Right ventricle myocardium superior (tissue), 1 donor: ENCODE data around the gene MOCOS. TPM values are rescaled to one million over a fixed set of nuclear protein-coding genes. Genes with fewer than 3 reads are reported as not detected.
A peak's percentile ranks its signal among the peaks of the same experiment; 100 is the strongest.

Experiments used
- ATAC-seq: fragments of 200-7000 bp; cut with Tn5 transposase; one replicate; pipeline ENCODE4 v1.9.1; 2020; ENCODE audit warnings: mild to moderate bottlenecking; ENCODE audit not compliant: poor library complexity
- DNase-seq: peaks from one replicate; pipeline ENCODE4 v3.0.0-alpha.2; 2020
- intact Hi-C: fragments of 100-400 bp; cut with DNase I; formaldehyde crosslinking; loops from one replicate; pipeline ENCODE4 v1.11.2; 2022
- total RNA-seq: library from RNA; stranded (reverse); fragmentation: NEBNext Ultra II Directional; extraction: Animal tissue kit (Norgen Biotek cat#: 25700); gene quantifications from one replicate; pipeline ENCODE4 v1.2.1, GENCODE V29; 2021
- donor health status: DM: no; HTN: yes; CAD: no; lungs with severe emphysema.

The MOCOS gene
- total RNA-seq, 1 donor from 2014 or later = 0.40 TPM

GRCh38 chr18:36294031-36294430, 106.7 kb downstream of the MOCOS start:
- DNase-seq (no peak), ATAC-seq (no peak)
- intact Hi-C loops = no loop called here

- no peak for DNase-seq
- no peak for ATAC-seq
- intact Hi-C loops = no loop called here
Measured at GRCh38 chr18:36295214-36295613, 107.9 kb downstream of the MOCOS start.

- peak; percentile 19 for ATAC-seq
- intact Hi-C loops = no loop called here
- DNase-seq = peak; percentile 45
Measured at GRCh38 chr18:36295880-36296301, 108.6 kb downstream of the MOCOS start.

- peak; percentile 65 for ATAC-seq
- DNase-seq = peak; percentile 71
- intact Hi-C loops = no loop called here
Measured at GRCh38 chr18:36296650-36297416, 109.5 kb downstream of the MOCOS start.

GRCh38 chr18:36297417-36298125, 110.3 kb downstream of the MOCOS start, which contains the start of gene FHOD3:
Gene FHOD3 (plus strand): TSS chr18:36297713. CDS start chr18:36297836, 123 bp downstream.
- DNase-seq (peak; percentile 82), ATAC-seq (peak; percentile 86)
- intact Hi-C loops = no loop called here

- ATAC-seq (peak; percentile 25), DNase-seq (peak; percentile 45)
- intact Hi-C loops = no loop called here
Measured at GRCh38 chr18:36298126-36298741, 110.9 kb downstream of the MOCOS start.

- intact Hi-C loops = no loop called here
- ATAC-seq (no peak), DNase-seq (no peak)
Measured at GRCh38 chr18:36299015-36299414, 111.7 kb downstream of the MOCOS start.

GRCh38 chr18:36300211-36300610, 112.9 kb downstream of the MOCOS start:
- DNase-seq = no peak
- intact Hi-C loops = no loop called here
- ATAC-seq = no peak

GRCh38 chr18:36301884-36302283, 114.6 kb downstream of the MOCOS start:
- ATAC-seq (no peak), DNase-seq (no peak)
- intact Hi-C loops = no loop called here

- ATAC-seq (no peak), DNase-seq (no peak)
- intact Hi-C loops = no loop called here
Measured at GRCh38 chr18:36302676-36303075, 115.4 kb downstream of the MOCOS start.

- DNase-seq = no peak
- ATAC-seq = peak; percentile 21
- intact Hi-C loops = no loop called here
Measured at GRCh38 chr18:36303211-36303844, 116.0 kb downstream of the MOCOS start.

GRCh38 chr18:36304723-36305122, 117.4 kb downstream of the MOCOS start:
- intact Hi-C loops = no loop called here
- ATAC-seq (no peak), DNase-seq (no peak)

GRCh38 chr18:36305375-36305774, 118.1 kb downstream of the MOCOS start:
- no peak for DNase-seq
- intact Hi-C loops = no loop called here
- ATAC-seq = no peak

- ATAC-seq (no peak), DNase-seq (no peak)
- intact Hi-C loops = no loop called here
Measured at GRCh38 chr18:36307513-36307912, 120.2 kb downstream of the MOCOS start.

GRCh38 chr18:36308711-36309435, 121.6 kb downstream of the MOCOS start:
- no peak for DNase-seq
- no peak for ATAC-seq
- intact Hi-C loops = no loop called here

GRCh38 chr18:36309436-36310391, 122.4 kb downstream of the MOCOS start:
- intact Hi-C loops = no loop called here
- peak; percentile 53 for DNase-seq
- no peak for ATAC-seq

GRCh38 chr18:36311026-36311570, 123.8 kb downstream of the MOCOS start:
- DNase-seq (no peak), ATAC-seq (no peak)
- intact Hi-C loops = no loop called here
